HG02759 (cell line): ENCODE measurements around the gene DUOXA2.

Experiments used
- ATAC-seq: cut with Tn5 transposase; IDR thresholded peaks from one replicate; pipeline ENCODE4 v1.9.1; 2021; ENCODE audit warnings: mild to moderate bottlenecking, moderate library complexity; ENCODE audit not compliant: unreplicated experiment

DUOXA2 gene

DNA sequence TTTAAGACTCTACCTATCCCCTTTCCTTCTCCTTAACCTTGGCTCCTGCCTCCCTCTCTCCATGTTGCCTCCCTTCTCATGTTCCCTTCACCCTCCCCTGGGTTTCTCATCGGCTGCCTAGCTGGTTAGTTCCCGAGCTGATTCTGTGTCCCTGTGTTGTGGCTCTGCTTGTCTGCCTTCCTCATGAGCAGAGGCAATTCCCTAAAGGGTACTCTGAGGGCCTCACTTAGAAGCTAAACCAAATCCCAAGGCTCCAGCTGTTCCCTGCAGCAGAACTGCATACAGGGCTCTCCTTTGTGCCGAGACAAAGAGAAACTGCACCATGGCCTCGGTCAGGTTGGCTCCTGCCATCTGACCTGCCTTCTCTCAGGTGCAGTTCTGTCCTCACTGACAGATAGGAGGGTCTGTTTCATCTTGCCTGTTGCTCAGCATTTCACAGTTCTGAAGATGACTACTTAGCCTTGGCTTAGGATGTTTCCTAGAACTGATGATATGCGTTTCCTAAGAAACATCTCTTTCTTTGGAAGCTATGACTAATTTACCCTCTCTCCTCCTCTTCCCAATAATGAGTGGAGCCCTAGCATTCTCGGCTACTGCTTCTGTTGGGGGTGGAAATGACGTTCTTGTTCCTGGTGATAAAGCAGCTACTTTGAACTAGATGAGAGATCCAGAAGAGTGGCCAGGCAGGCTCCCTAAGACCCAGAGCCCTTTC is 42.8 kb downstream of the DUOXA2 start:
- ATAC-seq, result no peak

DNA sequence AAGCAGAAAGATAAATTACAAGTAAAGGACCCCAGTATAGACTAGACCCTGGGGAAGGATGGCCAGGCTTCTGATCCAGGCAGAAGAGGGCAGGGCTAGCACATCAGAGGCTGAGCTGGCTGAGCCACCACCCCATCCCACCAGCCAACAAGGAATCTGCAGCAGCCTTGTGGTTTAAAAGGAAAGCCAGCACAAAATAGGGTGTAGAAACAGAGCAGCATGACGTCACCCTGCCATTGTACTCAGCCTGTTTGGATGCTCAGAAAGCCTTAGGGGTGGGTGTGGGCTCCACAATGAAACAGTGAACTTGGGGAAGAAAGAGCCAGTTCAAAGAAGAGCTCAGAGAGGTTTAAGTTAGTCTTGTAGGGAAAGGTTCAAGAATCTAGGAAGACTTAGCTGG is 43.8 kb downstream of the DUOXA2 start:
- no peak for ATAC-seq

DNA sequence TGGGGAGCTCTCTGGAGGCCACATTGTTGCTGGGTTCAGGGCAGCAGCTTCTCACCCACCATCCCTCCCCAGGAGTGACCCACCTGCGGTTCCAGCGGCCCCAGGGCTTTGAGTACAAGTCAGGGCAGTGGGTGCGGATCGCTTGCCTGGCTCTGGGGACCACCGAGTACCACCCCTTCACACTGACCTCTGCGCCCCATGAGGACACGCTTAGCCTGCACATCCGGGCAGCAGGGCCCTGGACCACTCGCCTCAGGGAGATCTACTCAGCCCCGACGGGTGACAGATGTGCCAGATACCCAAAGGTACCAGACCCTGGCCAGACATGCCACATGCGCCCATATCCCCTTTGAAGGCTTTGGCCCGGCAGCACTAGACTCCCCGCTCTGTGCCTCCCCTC is 47.5 kb downstream of the DUOXA2 start:
- ATAC-seq, result no peak

DNA sequence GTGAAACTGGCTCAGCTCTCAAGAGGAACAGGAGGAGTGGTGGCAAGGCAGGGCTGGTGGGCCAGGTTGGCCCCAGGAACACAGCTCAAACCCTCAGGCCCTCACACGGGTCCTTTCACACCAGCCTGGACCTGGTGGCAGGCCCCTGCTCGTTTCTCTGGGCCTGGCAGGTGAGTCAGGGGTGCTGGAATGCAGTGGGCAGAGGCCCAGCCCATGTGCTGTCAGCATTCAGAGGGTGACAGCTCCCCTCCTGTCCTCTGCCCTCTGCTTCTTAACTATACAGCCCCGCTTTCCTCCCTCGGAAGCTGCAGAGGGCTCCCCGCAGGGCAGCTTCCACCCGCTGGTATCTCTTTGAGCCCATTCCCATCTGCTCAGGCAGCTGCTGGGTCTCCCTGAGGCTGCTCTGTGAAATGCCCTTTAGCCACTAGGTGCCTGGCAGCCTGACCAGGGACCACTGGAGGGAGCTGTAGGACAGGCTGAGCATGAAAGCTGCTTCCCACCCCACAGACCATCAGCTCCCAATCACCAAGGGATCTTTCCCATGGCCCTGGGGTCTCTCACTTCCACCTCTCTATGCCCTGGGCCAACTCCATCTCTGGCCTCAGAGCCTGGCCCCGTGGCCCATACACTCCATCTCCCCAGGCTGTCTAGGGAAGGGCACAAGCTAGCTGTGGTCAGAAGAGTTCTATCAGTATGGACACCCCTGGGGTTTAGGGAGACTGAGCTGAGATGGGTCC is 48.8 kb downstream of the DUOXA2 start:
- ATAC-seq, result peak; percentile 44

DNA sequence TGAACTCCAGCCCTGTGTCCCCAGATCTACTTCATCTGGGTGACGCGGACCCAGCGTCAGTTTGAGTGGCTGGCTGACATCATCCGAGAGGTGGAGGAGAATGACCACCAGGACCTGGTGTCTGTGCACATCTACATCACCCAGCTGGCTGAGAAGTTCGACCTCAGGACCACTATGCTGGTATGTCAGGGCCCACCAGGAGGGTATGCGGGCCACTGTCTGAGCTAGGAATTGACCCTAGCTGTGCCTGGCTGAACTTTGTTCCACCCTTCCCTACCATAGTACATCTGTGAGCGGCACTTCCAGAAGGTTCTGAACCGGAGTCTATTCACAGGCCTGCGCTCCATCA is 49.4 kb downstream of the DUOXA2 start:
- no peak for ATAC-seq

DNA sequence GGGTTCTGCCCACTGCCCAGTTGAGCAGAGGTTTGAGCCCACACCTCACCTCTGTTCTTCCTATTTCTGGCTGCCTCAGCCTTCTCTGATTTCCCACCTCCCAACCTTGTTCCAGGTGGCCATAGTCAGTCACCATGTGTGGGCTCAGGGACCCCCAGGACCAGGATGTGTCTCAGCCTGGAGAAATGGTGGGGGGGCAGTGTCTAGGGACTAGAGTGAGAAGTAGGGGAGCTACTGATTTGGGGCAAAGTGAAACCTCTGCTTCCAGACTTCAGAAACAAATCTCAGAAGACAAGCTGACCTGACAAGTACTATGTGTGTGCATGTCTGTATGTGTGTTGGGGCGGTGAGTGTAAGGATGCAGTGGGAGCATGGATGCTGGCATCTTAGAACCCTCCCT is 50.8 kb downstream of the DUOXA2 start:
- no peak for ATAC-seq

DNA sequence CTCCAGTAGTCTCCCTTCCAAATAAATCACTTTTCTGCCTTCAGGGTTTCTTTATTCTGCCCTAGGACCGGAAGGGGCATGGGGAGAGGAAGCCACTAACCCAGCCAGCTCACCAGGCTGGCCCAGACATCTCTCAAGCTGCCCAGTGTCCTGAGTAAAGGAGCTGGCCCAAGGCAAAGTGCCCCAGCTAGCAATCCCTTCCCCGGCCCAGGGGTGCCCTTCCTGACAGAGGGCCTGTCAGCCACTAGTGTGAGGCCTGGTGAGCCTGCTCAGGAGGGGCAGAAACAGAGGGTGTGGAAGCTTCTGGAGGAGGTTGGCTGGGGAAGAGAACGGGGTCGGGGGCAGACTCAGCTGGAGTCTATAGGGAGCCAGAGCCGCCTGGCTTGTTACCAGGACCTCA is 51.4 kb downstream of the DUOXA2 start:
- no peak for ATAC-seq

DNA sequence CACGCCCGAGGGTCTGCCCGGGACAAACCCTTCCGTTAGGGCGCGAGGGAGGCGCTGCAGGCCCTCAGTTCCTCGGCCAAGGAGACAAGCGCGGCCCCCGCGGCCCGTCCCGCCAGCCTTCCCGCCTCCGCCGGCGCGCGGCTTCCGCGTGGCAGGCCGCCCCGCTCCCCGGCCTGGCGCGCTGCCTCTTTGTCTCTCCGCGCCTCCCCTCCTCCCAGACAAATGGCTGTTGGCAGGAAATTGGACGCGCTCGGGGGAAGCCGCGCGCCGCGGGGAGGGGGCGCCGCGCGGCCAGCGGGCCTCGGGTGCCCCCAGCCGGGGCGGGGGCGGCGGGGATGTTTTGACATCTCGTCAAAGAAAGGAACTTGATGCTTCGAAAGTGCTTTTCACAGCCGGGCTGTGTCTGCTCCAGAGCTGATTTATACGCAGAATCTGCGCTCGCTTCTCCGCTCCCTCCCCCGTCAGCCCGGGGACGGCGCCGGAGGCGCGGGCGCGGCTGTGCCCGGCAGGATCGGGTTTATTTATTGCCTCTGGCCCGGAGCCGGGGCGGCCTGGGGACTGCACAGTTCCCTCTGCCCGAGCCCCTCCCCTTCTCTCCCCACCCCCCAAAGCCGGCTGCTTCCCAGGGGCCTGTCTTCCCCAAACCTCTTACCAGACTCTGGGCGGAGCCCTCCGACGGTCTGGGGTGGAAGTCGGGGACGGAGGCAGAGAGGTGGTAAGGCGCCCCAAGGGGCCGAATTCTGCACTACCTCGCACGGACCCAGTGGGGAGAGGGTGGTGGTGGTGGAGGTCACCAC is 52.9 kb downstream of the DUOXA2 start:
- ATAC-seq, result peak; percentile 92

DNA sequence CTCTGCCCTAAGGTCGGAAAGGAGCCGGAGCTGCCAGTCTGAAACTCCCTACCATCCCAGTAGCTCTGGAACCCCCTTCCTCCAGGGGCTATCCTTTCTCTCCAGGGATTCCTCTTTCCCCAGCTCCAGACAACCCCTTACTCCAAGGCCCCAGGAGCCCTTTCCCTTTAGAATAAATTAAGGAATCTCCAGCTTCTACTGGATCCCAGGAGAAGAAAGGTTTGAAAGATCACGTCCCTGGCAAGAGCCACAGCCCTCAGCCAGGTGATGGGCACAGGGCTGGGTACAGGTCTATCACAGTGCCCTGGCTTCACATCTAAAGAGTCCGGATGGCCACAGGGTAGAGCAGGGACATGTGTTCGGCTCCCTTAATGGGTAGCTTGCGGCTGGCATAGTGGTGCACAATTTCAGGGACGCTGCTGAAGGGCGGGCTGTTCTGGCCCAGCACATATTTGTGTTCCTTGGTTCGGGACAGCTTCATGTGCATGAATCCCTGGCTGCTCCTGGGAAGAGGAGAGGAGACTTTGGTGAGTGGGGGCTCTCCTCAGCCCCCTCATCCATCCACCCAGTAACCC is 53.6 kb downstream of the DUOXA2 start:
- ATAC-seq, result no peak
